ENCODE data around the gene WSB1. TPM values are rescaled to one million over a fixed set of nuclear protein-coding genes. Genes with fewer than 3 reads are reported as not detected.

The WSB1 gene
- 100 to 1,000 TPM in 1 of 4 donors, 10 to 100 TPM in 3; 33.1 to 105 (median 55.6) TPM for total RNA-seq

GRCh38 chr17:27293898-27294688 is at the start of gene WSB1:
TSS of gene WSB1 (plus strand) at chr17:27294114. CDS start at chr17:27294396, 282 bp downstream.
- peak within 1 kb of the TSS; percentile 98 for H3K4me3 ChIP-seq (ENCODE audit: low read depth, poor library complexity, severe bottlenecking)
- intact Hi-C loops (cut with DNase I; ENCODE audit: low total_unique reads) = loop anchor here (10.0 kb wide), 1 partner anchor 49 kb away; no protein-coding TSS in a partner anchor
- peak in 1 of 2 donors; percentile 98 for TF ChIP-seq POLR2A (IDR thresholded peaks at IDR 0.05)
- TF ChIP-seq, protein P1, sequence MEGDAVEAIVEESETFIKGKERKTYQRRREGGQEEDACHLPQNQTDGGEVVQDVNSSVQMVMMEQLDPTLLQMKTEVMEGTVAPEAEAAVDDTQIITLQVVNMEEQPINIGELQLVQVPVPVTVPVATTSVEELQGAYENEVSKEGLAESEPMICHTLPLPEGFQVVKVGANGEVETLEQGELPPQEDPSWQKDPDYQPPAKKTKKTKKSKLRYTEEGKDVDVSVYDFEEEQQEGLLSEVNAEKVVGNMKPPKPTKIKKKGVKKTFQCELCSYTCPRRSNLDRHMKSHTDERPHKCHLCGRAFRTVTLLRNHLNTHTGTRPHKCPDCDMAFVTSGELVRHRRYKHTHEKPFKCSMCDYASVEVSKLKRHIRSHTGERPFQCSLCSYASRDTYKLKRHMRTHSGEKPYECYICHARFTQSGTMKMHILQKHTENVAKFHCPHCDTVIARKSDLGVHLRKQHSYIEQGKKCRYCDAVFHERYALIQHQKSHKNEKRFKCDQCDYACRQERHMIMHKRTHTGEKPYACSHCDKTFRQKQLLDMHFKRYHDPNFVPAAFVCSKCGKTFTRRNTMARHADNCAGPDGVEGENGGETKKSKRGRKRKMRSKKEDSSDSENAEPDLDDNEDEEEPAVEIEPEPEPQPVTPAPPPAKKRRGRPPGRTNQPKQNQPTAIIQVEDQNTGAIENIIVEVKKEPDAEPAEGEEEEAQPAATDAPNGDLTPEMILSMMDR (IDR thresholded peaks at IDR 0.05) = no peak
- DNase-seq (ENCODE audit: low spot score in 2 of 2) = peak; percentile 92 to 99
- WGBS, 2 donors = 0% methylated on average over 48 to 60 of the region's 66 CpGs

DNA sequence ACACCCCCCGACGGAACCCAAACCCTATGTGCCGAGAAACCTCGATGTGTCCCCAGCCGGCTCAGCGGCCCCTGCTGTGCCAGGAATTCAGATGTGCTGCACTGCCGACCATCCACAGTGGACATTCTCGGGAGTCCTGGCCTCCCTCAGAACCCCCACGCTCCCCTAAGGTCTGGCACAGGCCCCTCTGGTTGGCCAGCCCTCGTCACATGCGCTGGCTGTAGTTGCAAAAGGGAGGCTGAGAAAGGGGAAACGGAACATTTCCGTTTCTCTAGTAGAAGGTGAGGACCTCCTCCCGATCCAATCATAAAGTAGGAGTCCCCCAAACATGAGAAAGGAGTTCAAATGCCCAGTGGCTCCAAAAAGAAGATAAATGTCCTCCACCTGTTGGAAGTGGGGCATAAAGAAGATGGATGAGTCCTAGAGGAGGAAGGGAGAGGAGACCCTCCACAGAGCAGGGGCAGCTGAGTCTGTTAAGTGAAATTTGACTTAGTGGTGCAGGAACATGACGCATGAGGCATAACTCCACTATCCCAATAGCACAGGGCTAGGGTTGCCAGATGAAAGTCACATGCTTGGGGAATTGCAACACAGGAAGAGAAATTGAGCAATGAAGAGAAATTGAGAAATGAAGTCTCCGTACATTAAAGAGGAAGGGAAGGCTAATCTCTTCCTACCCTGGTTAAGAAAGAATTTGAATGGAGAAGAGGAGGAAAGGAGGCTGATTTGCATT is 49.3 kb upstream of the WSB1 start:
- intact Hi-C loops (cut with DNase I; ENCODE audit: low total_unique reads) = loop anchor here (10.0 kb wide), 1 partner anchor 50 kb away; the partner anchor contains the start of gene WSB1
- H3K4me3 ChIP-seq (ENCODE audit: low read depth, poor library complexity, severe bottlenecking) = no peak overlapping the region
- no peak for TF ChIP-seq POLR2A (IDR thresholded peaks at IDR 0.05)
- TF ChIP-seq, protein P1 (IDR thresholded peaks at IDR 0.05) = no peak
- DNase-seq (ENCODE audit: low spot score in 2 of 2) = peak; percentile 88 to 89
- WGBS, 2 donors = 67 to 68% methylated on average over 16 of the region's 16 CpGs

- DNase-seq (ENCODE audit: low spot score in 2 of 2) = peak; percentile 80 to 95
- no peak overlapping the region for H3K4me3 ChIP-seq (ENCODE audit: low read depth, poor library complexity, severe bottlenecking)
- intact Hi-C loops (cut with DNase I; ENCODE audit: low total_unique reads) = loop anchor here (10.0 kb wide), 1 partner anchor 50 kb away; the partner anchor contains the start of gene WSB1
- WGBS, 2 donors = 4 to 7% methylated on average over 7 of the region's 7 CpGs
- TF ChIP-seq, protein P1 (IDR thresholded peaks at IDR 0.05) = peak in 1 of 3 donors; percentile 62
- TF ChIP-seq POLR2A (IDR thresholded peaks at IDR 0.05) = no peak
Observed at GRCh38 chr17:27245230-27245696, 48.7 kb upstream of the WSB1 start.

- TF ChIP-seq, protein P1 (IDR thresholded peaks at IDR 0.05) = no peak
- no peak for TF ChIP-seq POLR2A (IDR thresholded peaks at IDR 0.05)
- intact Hi-C loops (cut with DNase I; ENCODE audit: low total_unique reads) = loop anchor here (10.0 kb wide), 1 partner anchor 48 kb away; the partner anchor contains the start of gene WSB1
- H3K4me3 ChIP-seq (ENCODE audit: low read depth, poor library complexity, severe bottlenecking) = no peak overlapping the region
- DNase-seq (ENCODE audit: low spot score in 2 of 2) = no peak
Observed at GRCh38 chr17:27246537-27246936, 47.4 kb upstream of the WSB1 start.

- whole genome bisulfite sequencing, 2 donors = 28% methylated on average over 7 of the region's 7 CpGs
- peak; percentile 88 to 92 for DNase-seq (ENCODE audit: low spot score in 2 of 2)
- TF ChIP-seq, protein P1 (IDR thresholded peaks at IDR 0.05) = no peak
- TF ChIP-seq POLR2A (IDR thresholded peaks at IDR 0.05) = no peak
- intact Hi-C loops (cut with DNase I; ENCODE audit: low total_unique reads) = loop anchor here (10.0 kb wide), 1 partner anchor 47 kb away; the partner anchor contains the start of gene WSB1
- H3K4me3 ChIP-seq (ENCODE audit: low read depth, poor library complexity, severe bottlenecking) = no peak overlapping the region
Observed at GRCh38 chr17:27247071-27247957, 46.6 kb upstream of the WSB1 start.

Measured in lower leg skin (tissue), 4 donors.